ENCODE results near the gene F2RL3. TPM values are rescaled to one million over a fixed set of nuclear protein-coding genes. Genes with fewer than 3 reads are reported as not detected.

Gene F2RL3
- total and polyA plus RNA-seq, 9 of the 15 experiments (the other 6 are each of a cell fraction or from before 2014, with no cell fraction given) = 1.4 to 27.6 (median 11.9) TPM

GRCh38 chr19:16889883-16890460, 1.2 kb downstream of the F2RL3 start (continued):
- TF ChIP-seq, protein P1, sequence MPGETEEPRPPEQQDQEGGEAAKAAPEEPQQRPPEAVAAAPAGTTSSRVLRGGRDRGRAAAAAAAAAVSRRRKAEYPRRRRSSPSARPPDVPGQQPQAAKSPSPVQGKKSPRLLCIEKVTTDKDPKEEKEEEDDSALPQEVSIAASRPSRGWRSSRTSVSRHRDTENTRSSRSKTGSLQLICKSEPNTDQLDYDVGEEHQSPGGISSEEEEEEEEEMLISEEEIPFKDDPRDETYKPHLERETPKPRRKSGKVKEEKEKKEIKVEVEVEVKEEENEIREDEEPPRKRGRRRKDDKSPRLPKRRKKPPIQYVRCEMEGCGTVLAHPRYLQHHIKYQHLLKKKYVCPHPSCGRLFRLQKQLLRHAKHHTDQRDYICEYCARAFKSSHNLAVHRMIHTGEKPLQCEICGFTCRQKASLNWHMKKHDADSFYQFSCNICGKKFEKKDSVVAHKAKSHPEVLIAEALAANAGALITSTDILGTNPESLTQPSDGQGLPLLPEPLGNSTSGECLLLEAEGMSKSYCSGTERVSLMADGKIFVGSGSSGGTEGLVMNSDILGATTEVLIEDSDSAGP (CRISPR knock-in tag; IDR thresholded peaks at IDR 0.05) = no peak
- no peak for TF ChIP-seq FOSL1 (tag; conservative IDR thresholded peaks at IDR 0.05)
- TF ChIP-seq ZBTB40 (IDR thresholded peaks at IDR 0.05) = 0 out of 2 replicates have a peak, but pooled peaks have one; percentile 32
- TF ChIP-seq ZBTB40 (CRISPR knock-in tag; IDR thresholded peaks at IDR 0.05) = no peak
- no peak for TF ChIP-seq MCM3 (IDR thresholded peaks at IDR 0.05)
- no peak for TF ChIP-seq POLR2B (IDR thresholded peaks at IDR 0.05; ENCODE audit: low read depth, partially characterized antibody)
- no peak for TF ChIP-seq PYGO2 (tag; IDR thresholded peaks at IDR 0.05)
- TF ChIP-seq CBFA2T3 (IDR thresholded peaks at IDR 0.05) = no peak; the same call in 1 of the 2 replicates
- no peak for TF ChIP-seq ZNF785 (CRISPR knock-in tag; IDR thresholded peaks at IDR 0.05)
- TF ChIP-seq GATAD2A (IDR thresholded peaks at IDR 0.05) = no peak
- TF ChIP-seq ZFP36 (IDR thresholded peaks at IDR 0.05; ENCODE audit: low read depth, low read length, partially characterized antibody) = no peak
- no peak for TF ChIP-seq E2F5 (CRISPR knock-in tag; IDR thresholded peaks at IDR 0.05)
- no peak for TF ChIP-seq SP2 (IDR thresholded peaks at IDR 0.05; ENCODE audit: extremely low read depth, low read depth, low read length, poor library complexity, severe bottlenecking)
- no peak for TF ChIP-seq NCOA1 (IDR thresholded peaks at IDR 0.05; ENCODE audit: low read depth)
- TF ChIP-seq, protein P2, sequence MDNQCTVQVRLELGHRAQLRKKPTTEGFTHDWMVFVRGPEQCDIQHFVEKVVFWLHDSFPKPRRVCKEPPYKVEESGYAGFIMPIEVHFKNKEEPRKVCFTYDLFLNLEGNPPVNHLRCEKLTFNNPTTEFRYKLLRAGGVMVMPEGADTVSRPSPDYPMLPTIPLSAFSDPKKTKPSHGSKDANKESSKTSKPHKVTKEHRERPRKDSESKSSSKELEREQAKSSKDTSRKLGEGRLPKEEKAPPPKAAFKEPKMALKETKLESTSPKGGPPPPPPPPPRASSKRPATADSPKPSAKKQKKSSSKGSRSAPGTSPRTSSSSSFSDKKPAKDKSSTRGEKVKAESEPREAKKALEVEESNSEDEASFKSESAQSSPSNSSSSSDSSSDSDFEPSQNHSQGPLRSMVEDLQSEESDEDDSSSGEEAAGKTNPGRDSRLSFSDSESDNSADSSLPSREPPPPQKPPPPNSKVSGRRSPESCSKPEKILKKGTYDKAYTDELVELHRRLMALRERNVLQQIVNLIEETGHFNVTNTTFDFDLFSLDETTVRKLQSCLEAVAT (IDR thresholded peaks at IDR 0.05) = peak in 1 of 2 experiments; percentile 78; a peak in 2 of 4 replicates
